ENCODE measurements around the gene MX2. TPM values are rescaled to one million over a fixed set of nuclear protein-coding genes. Genes with fewer than 3 reads are reported as not detected.

Gene MX2
- total RNA-seq, 1 experiment from 2014 or later, result 56.7 TPM

DNA sequence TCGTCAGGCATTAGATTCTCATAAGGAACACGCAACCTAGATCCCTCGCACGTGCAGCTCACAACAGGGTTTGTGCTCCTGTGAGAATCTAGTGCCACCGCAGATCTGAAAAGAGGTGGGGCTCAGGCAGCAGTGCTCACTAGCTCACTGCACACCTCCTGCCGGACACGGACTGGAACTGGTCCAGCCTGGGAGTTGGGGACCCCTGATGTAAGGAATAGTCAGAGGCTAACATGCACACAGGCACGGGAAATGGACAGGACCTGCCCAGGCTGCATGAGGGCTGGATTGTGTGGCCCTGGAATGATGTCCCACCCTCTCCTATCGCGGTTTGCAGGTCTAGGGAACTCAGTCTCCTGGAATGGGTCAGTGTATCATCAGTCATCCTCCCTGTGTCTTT lies 41.0 kb downstream of the MX2 start:
- DNase-seq (ENCODE audit: low read depth, low spot score) (no peak), ATAC-seq (no peak)
- in situ Hi-C loops (cut with HindIII; ENCODE audit: low pct_unique_long_range_greater_than_20kb, low sequenced_read_pairs), result no loop called here
- Histone ChIP-seq H3K27ac (ENCODE audit: low read length) (no peak overlapping the region), H3K4me3 (ENCODE audit: low read depth in 2 of 2, low read length in 2 of 2) (no peak overlapping the region), H3K36me3 (ENCODE audit: control insufficient read depth, insufficient read depth, low read length) (no peaks in the 10 kb centered on the region; the same call in none of the 2 replicates), H3K27me3 (ENCODE audit: control insufficient read depth, insufficient read depth, low read length) (no peaks in the 10 kb centered on the region), H3K9me3 (ENCODE audit: control insufficient read depth, insufficient read depth, low read depth, low read length) (no peaks in the 10 kb centered on the region), H3K4me1 (ENCODE audit: control insufficient read depth, insufficient read depth, low read length) (no peaks in the 10 kb centered on the region)
- TF ChIP-seq CTCF (IDR thresholded peaks at IDR 0.05), result no peak
- TF ChIP-seq, protein P1, sequence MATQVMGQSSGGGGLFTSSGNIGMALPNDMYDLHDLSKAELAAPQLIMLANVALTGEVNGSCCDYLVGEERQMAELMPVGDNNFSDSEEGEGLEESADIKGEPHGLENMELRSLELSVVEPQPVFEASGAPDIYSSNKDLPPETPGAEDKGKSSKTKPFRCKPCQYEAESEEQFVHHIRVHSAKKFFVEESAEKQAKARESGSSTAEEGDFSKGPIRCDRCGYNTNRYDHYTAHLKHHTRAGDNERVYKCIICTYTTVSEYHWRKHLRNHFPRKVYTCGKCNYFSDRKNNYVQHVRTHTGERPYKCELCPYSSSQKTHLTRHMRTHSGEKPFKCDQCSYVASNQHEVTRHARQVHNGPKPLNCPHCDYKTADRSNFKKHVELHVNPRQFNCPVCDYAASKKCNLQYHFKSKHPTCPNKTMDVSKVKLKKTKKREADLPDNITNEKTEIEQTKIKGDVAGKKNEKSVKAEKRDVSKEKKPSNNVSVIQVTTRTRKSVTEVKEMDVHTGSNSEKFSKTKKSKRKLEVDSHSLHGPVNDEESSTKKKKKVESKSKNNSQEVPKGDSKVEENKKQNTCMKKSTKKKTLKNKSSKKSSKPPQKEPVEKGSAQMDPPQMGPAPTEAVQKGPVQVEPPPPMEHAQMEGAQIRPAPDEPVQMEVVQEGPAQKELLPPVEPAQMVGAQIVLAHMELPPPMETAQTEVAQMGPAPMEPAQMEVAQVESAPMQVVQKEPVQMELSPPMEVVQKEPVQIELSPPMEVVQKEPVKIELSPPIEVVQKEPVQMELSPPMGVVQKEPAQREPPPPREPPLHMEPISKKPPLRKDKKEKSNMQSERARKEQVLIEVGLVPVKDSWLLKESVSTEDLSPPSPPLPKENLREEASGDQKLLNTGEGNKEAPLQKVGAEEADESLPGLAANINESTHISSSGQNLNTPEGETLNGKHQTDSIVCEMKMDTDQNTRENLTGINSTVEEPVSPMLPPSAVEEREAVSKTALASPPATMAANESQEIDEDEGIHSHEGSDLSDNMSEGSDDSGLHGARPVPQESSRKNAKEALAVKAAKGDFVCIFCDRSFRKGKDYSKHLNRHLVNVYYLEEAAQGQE (IDR thresholded peaks at IDR 0.05; ENCODE audit: insufficient read depth in 1 of 2, low read depth in 2 of 2, low read length in 1 of 2), result no peak
- TF ChIP-seq TCF7L2 (IDR thresholded peaks at IDR 0.05; ENCODE audit: low read depth, low read length), result no peak
- TF ChIP-seq POLR2AphosphoS5 (IDR thresholded peaks at IDR 0.05; ENCODE audit: low read depth, low read length), result no peak
- TF ChIP-seq SIN3A (IDR thresholded peaks at IDR 0.05; ENCODE audit: borderline replicate concordance, insufficient read depth, low read depth, low read length), result no peak
- CTCF ChIA-PET, result no interaction called here
- intact Hi-C loops (cut with micrococcal nuclease; ENCODE audit: unreplicated experiment), result no loop called here
- POLR2A ChIA-PET, result no interaction called here
- BruUV-seq (replicated peaks), result no TSS peak

- no peaks in the 10 kb centered on the region for H3K27me3 ChIP-seq (ENCODE audit: control insufficient read depth, insufficient read depth, low read length)
- TF ChIP-seq, protein P1 (IDR thresholded peaks at IDR 0.05; ENCODE audit: insufficient read depth in 1 of 2, low read depth in 2 of 2, low read length in 1 of 2), result no peak
- TF ChIP-seq TCF7L2 (IDR thresholded peaks at IDR 0.05; ENCODE audit: low read depth, low read length) (no peak), SIN3A (IDR thresholded peaks at IDR 0.05; ENCODE audit: borderline replicate concordance, insufficient read depth, low read depth, low read length) (no peak), CTCF (IDR thresholded peaks at IDR 0.05) (no peak), POLR2AphosphoS5 (IDR thresholded peaks at IDR 0.05; ENCODE audit: low read depth, low read length) (no peak)
- in situ Hi-C loops (cut with HindIII; ENCODE audit: low pct_unique_long_range_greater_than_20kb, low sequenced_read_pairs) (no loop called here), intact Hi-C loops (cut with micrococcal nuclease; ENCODE audit: unreplicated experiment) (no loop called here)
- ATAC-seq (no peak), DNase-seq (ENCODE audit: low read depth, low spot score) (no peak)
- ChIA-PET POLR2A (no interaction called here), CTCF (no interaction called here)
- no peaks in the 10 kb centered on the region for H3K9me3 ChIP-seq (ENCODE audit: control insufficient read depth, insufficient read depth, low read depth, low read length)
- H3K27ac ChIP-seq (ENCODE audit: low read length), result no peak overlapping the region
- no TSS peak for BruUV-seq (replicated peaks)
- H3K4me3 ChIP-seq (ENCODE audit: low read depth in 2 of 2, low read length in 2 of 2), result no peak overlapping the region
- no peaks in the 10 kb centered on the region; the same call in none of the 2 replicates for H3K36me3 ChIP-seq (ENCODE audit: control insufficient read depth, insufficient read depth, low read length)
- H3K4me1 ChIP-seq (ENCODE audit: control insufficient read depth, insufficient read depth, low read length), result no peaks in the 10 kb centered on the region
Measured at GRCh38 chr21:41403331-41403730, 41.5 kb downstream of the MX2 start.
